Measurements from ENCODE around the gene IQSEC1. TPM values are rescaled to one million over a fixed set of nuclear protein-coding genes. Genes with fewer than 3 reads are reported as not detected.
A peak's percentile ranks its signal among the peaks of the same experiment; 100 is the strongest.

Gene IQSEC1
- total RNA-seq, 1 donor from 2014 or later, result 148 TPM

DNA sequence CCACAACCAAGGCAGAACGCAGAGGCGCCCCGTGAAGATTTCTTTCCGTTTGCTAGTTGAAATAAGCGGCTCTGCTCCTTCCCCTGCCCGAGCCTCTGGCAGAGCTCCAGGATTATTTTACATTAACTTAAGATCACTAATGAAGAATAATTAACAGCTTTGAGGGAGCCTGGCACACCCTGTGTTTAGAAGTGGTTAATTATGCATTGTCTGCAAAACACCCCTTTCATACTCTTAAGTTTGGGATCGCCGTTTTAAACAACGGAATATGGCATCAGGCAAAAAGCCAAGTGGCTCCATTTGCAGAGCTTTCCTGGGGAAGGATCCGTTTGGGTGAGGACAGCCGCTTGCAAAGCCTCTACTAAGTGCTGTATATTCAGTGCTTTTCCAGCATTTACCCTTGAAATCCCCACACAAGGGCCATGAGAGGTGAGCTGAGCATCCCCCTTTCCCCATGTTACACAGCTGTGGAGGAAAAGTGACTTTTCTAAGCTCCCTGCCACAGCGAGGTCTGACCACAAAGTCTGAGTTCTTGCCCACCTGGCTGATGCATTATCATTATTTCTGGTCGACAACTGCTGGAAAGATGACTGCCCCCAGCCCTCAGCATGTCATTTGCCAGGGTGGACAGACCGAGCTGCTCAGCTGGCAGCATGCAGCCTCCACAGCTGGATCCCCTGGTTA lies 33.9 kb downstream of the IQSEC1 start:
- Histone ChIP-seq H3K27ac (no peak overlapping the region), H3K36me3 (no peaks in the 10 kb centered on the region), H3K4me1 (no peaks in the 10 kb centered on the region), H3K4me3 (peak overlapping the region in 1 of 2 donors; percentile 27), H3K27me3 (no peaks in the 10 kb centered on the region), H3K9me3 (no peaks in the 10 kb centered on the region)
- intact Hi-C loops (cut with DNase I), result no loop called here
- no peak for TF ChIP-seq CTCF (IDR thresholded peaks at IDR 0.05)
- no peak for DNase-seq (ENCODE audit: low spot score in 2 of 2)

DNA sequence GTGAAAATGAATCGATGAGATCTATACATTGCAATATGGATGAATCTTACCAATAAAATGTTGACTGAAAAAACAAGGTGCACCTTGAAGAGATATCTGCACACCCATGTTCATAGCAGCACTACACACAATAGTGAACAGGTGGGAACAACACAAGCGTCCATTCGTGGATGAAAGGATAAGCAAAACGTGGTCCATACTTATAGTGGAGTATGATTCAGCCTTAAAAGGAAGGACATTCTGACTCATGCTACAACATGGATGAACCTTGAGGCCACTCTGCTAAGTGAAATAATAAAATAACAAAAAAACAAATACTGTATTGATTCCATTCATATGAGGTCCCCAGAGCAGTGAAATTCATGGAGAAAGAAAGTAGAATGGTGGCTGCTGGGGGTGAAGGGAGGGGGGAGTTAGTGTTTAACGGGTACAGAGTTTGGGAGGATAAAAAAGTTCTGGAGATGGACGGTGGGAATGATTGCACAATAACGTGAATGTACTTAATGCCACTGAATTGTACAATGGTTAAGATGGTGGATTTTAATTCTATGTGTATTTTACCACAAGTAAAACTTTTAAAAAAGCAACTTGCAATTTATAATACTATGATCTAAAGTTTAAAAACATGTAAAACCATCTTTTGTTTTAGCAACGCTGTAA lies 35.6 kb downstream of the IQSEC1 start:
- H3K4me1 ChIP-seq, result no peaks in the 10 kb centered on the region
- no peak overlapping the region for H3K4me3 ChIP-seq
- TF ChIP-seq CTCF (IDR thresholded peaks at IDR 0.05), result no peak
- no peaks in the 10 kb centered on the region for H3K9me3 ChIP-seq
- DNase-seq (ENCODE audit: low spot score in 2 of 2), result no peak
- intact Hi-C loops (cut with DNase I), result no loop called here
- H3K36me3 ChIP-seq, result no peaks in the 10 kb centered on the region
- no peaks in the 10 kb centered on the region for H3K27me3 ChIP-seq
- H3K27ac ChIP-seq, result no peak overlapping the region

DNA sequence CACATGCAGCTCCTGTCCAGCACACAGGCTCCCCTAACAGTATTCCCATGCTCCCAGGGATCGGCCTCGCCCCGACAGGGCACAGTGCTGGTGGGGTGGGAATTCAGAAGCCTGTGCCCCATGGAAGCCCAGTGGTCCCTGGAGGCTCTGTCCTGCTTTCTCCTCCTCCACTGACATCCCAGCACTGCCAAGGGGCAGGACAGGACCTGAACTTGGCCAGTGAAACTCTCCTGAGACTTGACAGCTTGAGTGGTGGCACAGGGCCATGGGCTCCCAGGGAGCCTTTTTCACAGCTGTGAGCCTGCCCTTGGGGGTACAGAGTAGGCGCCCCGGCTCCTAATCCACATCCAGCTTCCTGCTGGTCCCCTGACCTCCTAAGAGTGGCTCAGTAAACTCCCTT lies 38.4 kb downstream of the IQSEC1 start:
- Histone ChIP-seq H3K27ac (no peak overlapping the region), H3K4me1 (no peaks in the 10 kb centered on the region), H3K27me3 (no peaks in the 10 kb centered on the region), H3K9me3 (no peaks in the 10 kb centered on the region), H3K4me3 (no peak overlapping the region), H3K36me3 (no peaks in the 10 kb centered on the region)
- intact Hi-C loops (cut with DNase I), result no loop called here
- no peak for DNase-seq (ENCODE audit: low spot score in 2 of 2)
- no peak for TF ChIP-seq CTCF (IDR thresholded peaks at IDR 0.05)

- H3K4me3 ChIP-seq, result no peak overlapping the region
- no peaks in the 10 kb centered on the region for H3K4me1 ChIP-seq
- no peaks in the 10 kb centered on the region for H3K27me3 ChIP-seq
- H3K36me3 ChIP-seq, result no peaks in the 10 kb centered on the region
- TF ChIP-seq CTCF (IDR thresholded peaks at IDR 0.05), result no peak
- no peak overlapping the region for H3K27ac ChIP-seq
- DNase-seq (ENCODE audit: low spot score in 2 of 2), result no peak
- no peaks in the 10 kb centered on the region for H3K9me3 ChIP-seq
- intact Hi-C loops (cut with DNase I), result no loop called here
Observed at GRCh38 chr3:13034109-13034800, 39.0 kb downstream of the IQSEC1 start.

GRCh38 chr3:13032206-13032605 lies 41.0 kb downstream of the IQSEC1 start:
- H3K4me1 ChIP-seq, result no peaks in the 10 kb centered on the region
- H3K9me3 ChIP-seq, result no peaks in the 10 kb centered on the region
- no peak overlapping the region for H3K27ac ChIP-seq
- no peaks in the 10 kb centered on the region for H3K36me3 ChIP-seq
- TF ChIP-seq CTCF (IDR thresholded peaks at IDR 0.05), result no peak
- no peak for DNase-seq (ENCODE audit: low spot score in 2 of 2)
- no peak overlapping the region for H3K4me3 ChIP-seq
- no peaks in the 10 kb centered on the region for H3K27me3 ChIP-seq
- intact Hi-C loops (cut with DNase I), result no loop called here
